OCI-LY7 (cell line): ENCODE measurements around the gene PTH1R.

ENCODE experiments used
- EZH2phosphoT487 ChIP-seq: fragments of 200-600 bp; sonication (generic); IDR thresholded peaks from 2 replicates; pipeline ENCODE4 v1.6.1; 2018; ENCODE audit warnings: low read depth, borderline replicate concordance, mild to moderate bottlenecking, mixed run types, antibody characterized with exemption, low read length, moderate library complexity, mixed read lengths
- TF ChIP-seq, protein P1 (sequence below): fragments of 200-600 bp; sonication (generic); conservative IDR thresholded peaks from 2 replicates; pipeline ENCODE4 v1.5.1; 2014; ENCODE audit warnings: mild to moderate bottlenecking, antibody characterized with exemption, low read length, moderate library complexity, mixed read lengths

DNA sequence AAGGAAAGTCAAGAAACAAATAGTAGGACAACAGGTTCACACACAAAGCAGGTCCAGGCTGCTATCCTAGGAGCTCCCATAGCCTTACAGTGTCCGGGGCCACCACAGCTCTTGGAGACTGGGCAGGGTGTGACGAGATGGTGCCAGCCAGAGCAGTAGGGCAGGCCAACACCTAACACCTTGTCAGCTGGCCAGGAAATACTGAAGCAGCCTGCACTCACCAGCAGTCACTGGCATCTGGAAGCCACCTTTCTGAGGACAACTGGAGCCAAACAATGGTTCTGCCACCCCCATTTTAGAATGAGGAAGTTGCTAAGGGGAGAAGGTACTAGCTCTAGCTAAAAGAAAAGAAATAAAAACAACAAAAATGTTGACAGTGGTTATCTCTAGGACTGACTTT lies 51.8 kb downstream of the PTH1R start:
- TF ChIP-seq, protein P1, sequence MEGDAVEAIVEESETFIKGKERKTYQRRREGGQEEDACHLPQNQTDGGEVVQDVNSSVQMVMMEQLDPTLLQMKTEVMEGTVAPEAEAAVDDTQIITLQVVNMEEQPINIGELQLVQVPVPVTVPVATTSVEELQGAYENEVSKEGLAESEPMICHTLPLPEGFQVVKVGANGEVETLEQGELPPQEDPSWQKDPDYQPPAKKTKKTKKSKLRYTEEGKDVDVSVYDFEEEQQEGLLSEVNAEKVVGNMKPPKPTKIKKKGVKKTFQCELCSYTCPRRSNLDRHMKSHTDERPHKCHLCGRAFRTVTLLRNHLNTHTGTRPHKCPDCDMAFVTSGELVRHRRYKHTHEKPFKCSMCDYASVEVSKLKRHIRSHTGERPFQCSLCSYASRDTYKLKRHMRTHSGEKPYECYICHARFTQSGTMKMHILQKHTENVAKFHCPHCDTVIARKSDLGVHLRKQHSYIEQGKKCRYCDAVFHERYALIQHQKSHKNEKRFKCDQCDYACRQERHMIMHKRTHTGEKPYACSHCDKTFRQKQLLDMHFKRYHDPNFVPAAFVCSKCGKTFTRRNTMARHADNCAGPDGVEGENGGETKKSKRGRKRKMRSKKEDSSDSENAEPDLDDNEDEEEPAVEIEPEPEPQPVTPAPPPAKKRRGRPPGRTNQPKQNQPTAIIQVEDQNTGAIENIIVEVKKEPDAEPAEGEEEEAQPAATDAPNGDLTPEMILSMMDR = no peak
- no peak for TF ChIP-seq EZH2phosphoT487
